Colonic mucosa (tissue), 4 donors: Measurements from ENCODE around the gene AP5B1. TPM values are rescaled to one million over a fixed set of nuclear protein-coding genes. Genes with fewer than 3 reads are reported as not detected.

Experiments used
- DNase-seq: peaks from one replicate; pipeline ENCODE4 v3.0.0-alpha.2; 2020
- H3K27ac ChIP-seq: fragments of 200-600 bp; one replicate; pipeline ENCODE4 v1.8.0; 2021
- H3K27me3 ChIP-seq: fragments of 200-600 bp; one replicate; pipeline ENCODE4 v1.8.0; 2021
- H3K36me3 ChIP-seq: fragments of 200-600 bp; one replicate; pipeline ENCODE4 v1.8.0; 2021
- H3K4me1 ChIP-seq: fragments of 200-600 bp; one replicate; pipeline ENCODE4 v1.8.0; 2021; ENCODE audit warnings: mild to moderate bottlenecking
- H3K4me3 ChIP-seq: fragments of 200-600 bp; one replicate; pipeline ENCODE4 v1.8.0; 2021
- H3K9ac ChIP-seq, 2 donors: one replicate each; pipeline ENCODE4 v1.7.0; 2013; ENCODE audit warnings: control low read depth in 2 of 2, low read depth in 2 of 2, low read length in 2 of 2
- H3K9me3 ChIP-seq: fragments of 200-600 bp; one replicate; pipeline ENCODE4 v1.8.0; 2021
- intact Hi-C: fragments of 100-400 bp; cut with DNase I; formaldehyde crosslinking; loops from one replicate; pipeline ENCODE4 v1.14.1; 2022
- total RNA-seq, 2 donors: library from RNA; stranded (reverse); fragmentation: NEBNext Ultra II Directional in 1 of 2; extraction: Animal tissue kit (Norgen Biotek cat#: 25700) in 1 of 2; gene quantifications; one replicate each; pipeline ENCODE4 v1.2.1, GENCODE V29; 2021
- TF ChIP-seq, protein P1 (sequence below): fragments of 200-600 bp; IDR thresholded peaks from one replicate; pipeline ENCODE4 v1.8.0; 2022; ENCODE audit warnings: antibody characterized with exemption, mild to moderate bottlenecking
- donor health status: healthy.
- donor health status: DM: no; HTN: no; CAD: no.
- donor health status: DM: no; HTN: no; CAD: no.

Gene AP5B1
- total RNA-seq, 2 donors from 2014 or later: 17.6 to 20.1 TPM

DNA sequence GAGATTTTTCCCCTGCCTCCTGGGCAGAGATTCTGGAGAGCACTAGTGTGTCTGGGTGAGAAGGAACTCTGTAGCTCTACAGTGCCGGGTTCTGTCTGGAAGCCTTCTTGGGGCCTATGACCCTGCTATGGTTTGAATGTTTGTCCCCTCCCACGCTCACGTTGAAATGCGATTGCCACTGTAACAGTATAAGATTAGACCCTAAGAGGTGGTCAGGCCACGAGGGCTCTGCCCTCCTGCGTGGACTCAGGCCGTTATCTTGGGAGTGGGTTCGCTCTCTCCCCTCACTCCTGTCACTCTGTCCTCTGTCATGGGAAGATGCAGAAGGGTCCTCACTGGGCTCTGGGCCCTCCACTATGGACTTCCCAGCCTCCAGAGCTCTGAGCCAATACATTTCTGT lies 3.5 kb downstream of the AP5B1 start:
- peak; percentile 10 for DNase-seq
- intact Hi-C loops: loop anchor here (10.0 kb wide), 1 partner anchor 52 kb away; the partner anchor contains the start of gene RNASEH2C
- TF ChIP-seq, protein P1, sequence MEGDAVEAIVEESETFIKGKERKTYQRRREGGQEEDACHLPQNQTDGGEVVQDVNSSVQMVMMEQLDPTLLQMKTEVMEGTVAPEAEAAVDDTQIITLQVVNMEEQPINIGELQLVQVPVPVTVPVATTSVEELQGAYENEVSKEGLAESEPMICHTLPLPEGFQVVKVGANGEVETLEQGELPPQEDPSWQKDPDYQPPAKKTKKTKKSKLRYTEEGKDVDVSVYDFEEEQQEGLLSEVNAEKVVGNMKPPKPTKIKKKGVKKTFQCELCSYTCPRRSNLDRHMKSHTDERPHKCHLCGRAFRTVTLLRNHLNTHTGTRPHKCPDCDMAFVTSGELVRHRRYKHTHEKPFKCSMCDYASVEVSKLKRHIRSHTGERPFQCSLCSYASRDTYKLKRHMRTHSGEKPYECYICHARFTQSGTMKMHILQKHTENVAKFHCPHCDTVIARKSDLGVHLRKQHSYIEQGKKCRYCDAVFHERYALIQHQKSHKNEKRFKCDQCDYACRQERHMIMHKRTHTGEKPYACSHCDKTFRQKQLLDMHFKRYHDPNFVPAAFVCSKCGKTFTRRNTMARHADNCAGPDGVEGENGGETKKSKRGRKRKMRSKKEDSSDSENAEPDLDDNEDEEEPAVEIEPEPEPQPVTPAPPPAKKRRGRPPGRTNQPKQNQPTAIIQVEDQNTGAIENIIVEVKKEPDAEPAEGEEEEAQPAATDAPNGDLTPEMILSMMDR: no peak
- Histone ChIP-seq H3K27ac (no peak overlapping the region), H3K36me3 (peaks cover 5% of the 10 kb centered on the region), H3K4me3 (no peak overlapping the region), H3K9ac (no peak overlapping the region), H3K4me1 (peaks cover 6% of the 10 kb centered on the region), H3K27me3 (no peaks in the 10 kb centered on the region), H3K9me3 (no peaks in the 10 kb centered on the region)

DNA sequence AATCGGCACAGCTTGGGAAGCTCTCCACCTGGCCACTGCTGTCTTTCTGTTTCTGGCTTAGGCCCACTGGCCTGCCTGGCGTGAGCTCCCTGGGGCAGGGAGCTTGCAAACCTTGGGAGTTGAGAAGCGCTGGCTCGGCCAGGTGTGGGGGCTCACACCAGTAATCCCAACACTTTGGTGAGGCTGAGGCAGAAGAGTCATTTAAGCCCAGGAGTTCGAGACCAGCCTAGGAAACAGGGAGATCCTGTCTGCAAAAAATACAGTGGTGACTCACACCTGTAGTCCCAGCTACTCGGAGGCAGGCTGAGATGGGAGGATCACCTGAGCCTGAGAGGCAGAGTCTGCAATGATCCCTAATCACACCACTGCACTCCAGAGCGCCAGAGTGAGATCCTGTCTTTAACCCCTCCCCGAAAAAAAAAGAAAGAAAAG lies 4.0 kb downstream of the AP5B1 start:
- DNase-seq: no peak
- H3K4me3 ChIP-seq: no peak overlapping the region
- TF ChIP-seq, protein P1: no peak
- H3K36me3 ChIP-seq: peaks cover 5% of the 10 kb centered on the region
- H3K9me3 ChIP-seq: no peaks in the 10 kb centered on the region
- no peak overlapping the region for H3K9ac ChIP-seq
- H3K27ac ChIP-seq: no peak overlapping the region
- H3K4me1 ChIP-seq: peaks cover 6% of the 10 kb centered on the region
- no peaks in the 10 kb centered on the region for H3K27me3 ChIP-seq
- intact Hi-C loops: loop anchor here (10.0 kb wide), 1 partner anchor 52 kb away; the partner anchor contains the start of gene RNASEH2C

DNA sequence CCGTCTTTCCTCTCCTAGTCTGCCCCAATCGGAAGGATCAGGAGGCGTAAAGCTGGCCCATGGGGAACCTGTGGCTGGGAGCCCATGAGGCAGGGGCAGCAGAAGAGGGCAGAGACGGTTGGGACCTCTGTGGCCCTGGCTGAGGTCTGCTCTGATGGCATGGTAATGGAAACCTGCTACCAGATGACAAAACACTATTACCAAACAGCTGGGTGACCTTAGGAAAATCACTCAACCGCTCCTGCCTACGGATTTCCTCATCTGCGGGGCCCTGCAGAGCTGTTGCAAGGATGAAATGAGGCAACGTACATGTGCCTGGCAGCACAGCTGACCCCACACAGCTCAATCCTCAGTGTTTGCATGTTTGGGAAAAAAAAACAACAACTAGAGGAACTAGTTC lies 4.6 kb downstream of the AP5B1 start:
- Histone ChIP-seq H3K36me3 (peaks cover 5% of the 10 kb centered on the region), H3K27ac (no peak overlapping the region), H3K4me1 (peaks cover 6% of the 10 kb centered on the region), H3K9ac (no peak overlapping the region), H3K4me3 (no peak overlapping the region), H3K27me3 (no peaks in the 10 kb centered on the region), H3K9me3 (no peaks in the 10 kb centered on the region)
- no peak for DNase-seq
- TF ChIP-seq, protein P1: no peak
- intact Hi-C loops: loop anchor here (10.0 kb wide), 1 partner anchor 51 kb away; the partner anchor contains the start of gene RNASEH2C

DNA sequence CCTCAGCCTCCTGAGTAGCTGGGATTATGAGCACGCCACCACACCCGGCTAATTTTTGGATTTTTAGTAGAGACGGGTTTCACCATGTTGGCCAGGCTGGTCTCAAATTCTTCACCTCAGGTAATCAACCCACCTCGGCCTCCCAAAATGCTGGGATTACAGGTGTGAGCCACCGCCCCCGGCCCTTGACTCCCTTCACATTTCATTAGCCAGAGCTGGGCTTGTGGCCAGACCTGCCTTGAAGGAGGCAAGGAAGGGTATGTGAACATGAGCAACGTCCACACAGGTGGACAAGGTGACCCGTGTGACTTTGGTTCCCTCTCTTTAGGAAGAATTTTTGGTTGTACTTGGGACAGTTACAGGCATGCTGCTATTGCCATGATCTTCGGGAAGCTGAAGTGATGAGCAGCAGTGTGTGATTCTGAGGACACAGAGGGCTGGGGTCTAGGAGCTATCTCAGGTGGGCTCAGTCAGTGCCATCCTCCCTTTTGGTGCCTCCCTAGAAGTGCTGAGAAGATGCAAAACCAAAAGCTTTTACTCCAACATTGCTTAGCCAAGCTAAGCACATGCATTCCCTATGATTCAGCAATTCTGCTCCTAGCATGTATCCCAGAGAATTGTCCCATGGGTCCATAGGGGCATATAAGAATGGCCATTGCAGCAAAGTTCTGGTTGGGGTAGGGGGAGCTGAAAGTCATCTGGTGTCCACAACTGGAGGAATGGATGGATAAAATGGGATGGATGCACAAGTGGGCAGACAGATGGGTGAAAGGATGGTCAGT lies 6.1 kb downstream of the AP5B1 start:
- no peak overlapping the region for H3K9ac ChIP-seq
- no peak overlapping the region for H3K27ac ChIP-seq
- DNase-seq: no peak
- intact Hi-C loops: loop anchor here (10.0 kb wide), 1 partner anchor 50 kb away; the partner anchor contains the start of gene RNASEH2C
- H3K4me1 ChIP-seq: peaks cover 5% of the 10 kb centered on the region
- no peak overlapping the region for H3K4me3 ChIP-seq
- H3K36me3 ChIP-seq: peaks cover 5% of the 10 kb centered on the region
- no peaks in the 10 kb centered on the region for H3K27me3 ChIP-seq
- TF ChIP-seq, protein P1: no peak
- H3K9me3 ChIP-seq: no peaks in the 10 kb centered on the region

DNA sequence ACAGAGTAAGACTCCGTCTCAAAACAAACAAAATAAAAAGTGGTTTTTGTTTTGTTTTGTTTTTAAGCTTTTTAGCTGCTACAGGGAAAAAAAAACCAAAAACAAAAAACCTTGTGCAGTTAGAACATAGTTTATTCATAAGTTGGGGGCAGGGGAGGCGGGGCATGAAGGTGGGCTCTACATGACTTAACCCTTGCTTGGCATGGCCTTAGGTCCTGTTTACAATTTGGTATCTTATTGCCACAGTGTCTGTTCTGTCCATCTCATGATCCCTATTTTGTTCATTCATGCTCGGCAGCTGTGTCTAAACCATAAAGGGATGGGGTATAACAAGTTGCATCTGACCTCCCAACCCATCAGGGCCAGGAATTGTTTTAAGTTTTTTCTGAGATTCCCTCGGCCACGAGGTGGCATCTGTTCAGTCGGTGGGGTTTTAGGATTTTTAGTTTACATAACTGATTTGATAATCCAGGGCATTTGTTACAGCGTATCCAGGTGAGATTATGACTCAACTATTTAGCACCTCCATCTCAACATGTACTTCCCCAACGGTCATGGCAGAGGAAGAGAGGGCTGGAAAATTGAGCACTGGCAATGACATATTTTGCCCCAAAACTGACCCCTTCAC lies 6.9 kb downstream of the AP5B1 start:
- Histone ChIP-seq H3K27ac (no peak overlapping the region), H3K4me3 (no peak overlapping the region), H3K36me3 (peaks cover 5% of the 10 kb centered on the region), H3K4me1 (no peaks in the 10 kb centered on the region), H3K9ac (no peak overlapping the region), H3K27me3 (no peaks in the 10 kb centered on the region), H3K9me3 (no peaks in the 10 kb centered on the region)
- TF ChIP-seq, protein P1: no peak
- intact Hi-C loops: loop anchor here (10.0 kb wide), 1 partner anchor 49 kb away; the partner anchor contains the start of gene RNASEH2C
- no peak for DNase-seq
